DMS53 treated with DMSO at 0.1 percent for 48 hours (cell line): ENCODE measurements around the gene YIF1A.
"Not testable (repeated sequence)": the region's sequence is repeated elsewhere in the genome, so short reads cannot be mapped to it uniquely, and the experiment has no call there.

Experiments used
- DNase-seq: peaks from one replicate; lab custom pipeline; 2025; ENCODE audit not compliant: unreplicated experiment; lab: John Stamatoyannopoulos, UW

Gene YIF1A

DNA sequence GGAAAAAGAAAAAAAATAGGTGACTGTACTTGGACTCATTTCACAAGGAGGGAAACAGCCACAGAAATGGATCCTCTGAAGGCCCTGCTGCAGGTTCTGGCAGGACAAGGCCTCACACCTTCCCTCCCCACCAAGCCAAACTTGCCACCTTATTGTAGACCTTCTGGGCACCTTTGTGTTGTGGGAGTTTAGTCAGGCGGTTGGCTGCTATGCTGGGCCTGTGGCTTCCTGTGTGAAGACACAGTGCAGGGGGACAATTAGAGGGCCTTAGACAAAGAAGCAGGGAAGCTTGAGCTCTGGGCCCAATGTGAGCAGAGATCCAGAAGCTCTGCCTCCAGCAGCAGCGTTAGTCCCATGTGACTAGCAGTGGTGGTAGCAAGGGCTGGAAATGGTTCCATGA is 16.3 kb downstream of the YIF1A start:
- DNase-seq = no peak

DNA sequence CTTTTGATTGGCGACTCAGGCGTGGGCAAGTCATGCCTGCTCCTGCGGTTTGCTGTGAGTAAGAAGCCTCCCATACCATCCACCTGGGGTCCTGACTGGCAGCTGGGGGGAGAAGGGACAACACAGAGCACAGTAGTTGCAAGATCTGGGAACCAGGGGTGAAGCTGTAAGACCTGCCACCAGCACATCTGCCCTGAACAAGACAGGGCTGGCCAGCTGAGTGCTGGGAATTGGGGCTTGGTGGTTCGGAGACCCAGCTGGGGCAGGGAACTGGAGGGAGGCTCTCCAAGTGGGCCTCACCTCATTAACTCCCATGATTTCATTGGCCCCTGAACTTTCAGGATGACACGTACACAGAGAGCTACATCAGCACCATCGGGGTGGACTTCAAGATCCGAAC is 17.1 kb downstream of the YIF1A start:
- DNase-seq = no peak

DNA sequence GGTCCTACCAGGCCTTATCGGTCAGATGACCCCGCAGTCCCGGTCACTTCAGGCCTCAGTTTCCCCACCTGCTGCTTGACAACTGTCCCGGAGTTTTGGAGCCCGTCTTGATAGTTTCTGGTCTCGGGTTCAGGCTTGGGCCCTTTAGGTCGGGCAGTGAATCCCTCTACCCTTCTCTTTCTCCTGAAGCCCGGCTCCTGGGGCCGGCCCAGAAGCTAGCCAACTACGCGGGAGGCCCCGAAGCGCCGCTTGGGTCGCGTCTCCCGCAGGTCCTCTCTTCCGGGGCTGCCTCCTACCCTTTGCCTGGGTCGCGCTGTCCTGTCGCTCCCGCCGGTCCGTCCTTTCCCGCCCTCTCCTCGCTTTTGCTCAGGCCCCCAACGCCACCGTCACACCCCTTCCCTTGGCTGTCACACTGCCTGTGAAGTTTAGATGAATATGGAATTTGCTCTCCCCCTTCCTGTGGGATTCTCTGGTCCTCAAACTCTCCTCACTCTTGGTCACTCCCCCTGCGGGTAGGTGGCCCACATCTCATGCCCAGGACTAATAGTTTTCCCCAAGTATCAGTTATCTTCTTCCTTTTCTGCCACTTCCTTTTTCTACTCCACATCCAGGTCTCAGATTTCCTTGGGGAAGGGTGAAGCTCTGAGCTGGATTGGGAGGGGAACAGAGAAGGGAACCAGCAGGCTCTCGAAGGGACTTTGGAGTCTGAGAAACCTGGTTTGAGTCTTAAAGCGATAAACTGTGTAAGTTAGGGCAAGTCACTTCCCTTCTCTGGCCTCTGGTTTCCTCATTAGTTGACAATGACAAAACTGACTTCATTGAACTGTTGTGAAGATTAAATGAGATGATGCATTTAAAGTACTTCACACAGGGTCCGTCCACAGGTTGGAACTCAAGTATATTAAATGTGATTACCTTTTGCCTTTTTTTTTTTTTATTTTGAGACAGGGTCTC is 19.7 kb downstream of the YIF1A start:
- DNase-seq = no peak

DNA sequence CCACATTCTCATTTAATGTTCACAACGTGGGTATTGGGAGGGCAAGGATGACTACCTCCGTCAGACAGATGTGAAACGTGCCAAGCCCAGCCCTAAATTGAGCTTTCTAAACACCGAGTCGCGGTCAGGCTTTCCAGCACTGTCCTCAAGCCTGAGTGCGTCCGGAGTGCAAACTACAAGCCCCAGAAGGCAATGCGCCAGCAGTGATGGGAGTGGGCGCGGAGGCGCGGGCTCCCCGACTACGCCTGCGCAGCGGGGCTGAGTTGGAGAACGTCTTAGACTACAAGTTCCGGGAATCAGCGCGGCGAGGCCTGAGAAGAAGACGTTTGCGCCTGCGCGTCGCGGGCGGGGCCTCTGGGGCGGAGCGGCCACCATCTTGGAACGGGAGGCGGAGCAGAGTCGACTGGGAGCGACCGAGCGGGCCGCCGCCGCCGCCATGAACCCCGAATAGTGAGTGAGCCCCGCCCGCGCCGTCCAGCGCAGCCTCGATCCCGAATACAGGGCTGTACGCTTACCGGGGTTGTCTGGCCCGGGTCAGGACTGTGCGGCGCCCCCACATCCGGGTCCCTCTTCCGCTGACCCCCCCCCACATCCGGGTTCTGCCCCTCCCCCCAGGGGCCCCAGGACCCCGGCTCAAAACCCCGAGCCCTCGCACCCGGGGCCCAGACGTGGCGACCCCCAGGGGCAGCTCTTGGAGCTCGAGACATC is 20.5 kb downstream of the YIF1A start, which contains the start of gene RAB1B:
Gene RAB1B, plus strand, starts transcription at position 396 of the 708 bp plus-strand sequence. Its CDS starts 41 bp downstream, at position 437.
- DNase-seq = peak; percentile 97

DNA sequence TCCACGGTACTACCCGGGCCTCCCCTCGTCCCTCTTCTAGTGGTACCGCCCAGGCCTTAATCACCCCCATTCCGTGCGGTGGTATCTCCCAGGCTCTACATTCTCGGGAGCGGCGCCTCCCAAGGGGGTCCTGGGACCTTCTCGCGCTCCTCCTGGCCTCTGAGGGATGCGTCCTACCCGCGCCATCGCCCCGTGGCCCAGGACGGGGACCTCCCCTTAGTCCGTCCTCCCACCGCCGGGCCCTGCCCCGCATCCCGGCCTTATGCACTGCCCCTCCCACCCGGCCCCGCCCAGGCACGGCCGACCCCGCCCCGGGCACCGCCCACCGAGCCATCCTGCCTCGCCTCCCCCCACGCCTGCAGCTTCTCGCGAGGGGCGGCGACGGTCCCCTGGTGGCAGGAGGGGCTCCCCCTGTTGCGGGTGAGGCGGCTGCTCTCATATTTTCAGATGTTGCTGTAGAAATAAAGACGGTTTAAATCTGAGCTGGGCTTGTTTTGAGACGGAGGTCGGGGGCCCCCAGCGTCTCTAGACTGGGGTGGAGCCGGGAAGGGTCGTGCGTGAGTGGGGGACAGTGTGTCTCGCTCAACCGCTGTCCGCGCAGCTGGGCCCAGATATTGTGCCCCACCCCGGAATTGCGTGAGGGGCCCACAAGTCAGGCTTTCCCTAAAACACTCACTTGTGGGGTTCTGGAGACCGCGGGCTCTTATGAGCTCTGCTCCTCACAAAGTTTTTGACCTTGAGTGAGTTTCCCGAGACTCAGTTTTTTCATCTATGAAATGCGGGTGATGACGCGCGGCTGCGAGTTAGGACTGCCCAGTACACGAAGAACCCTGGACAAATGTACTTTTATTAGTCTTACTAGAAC is 21.3 kb downstream of the YIF1A start:
- DNase-seq = peak; percentile 90

DNA sequence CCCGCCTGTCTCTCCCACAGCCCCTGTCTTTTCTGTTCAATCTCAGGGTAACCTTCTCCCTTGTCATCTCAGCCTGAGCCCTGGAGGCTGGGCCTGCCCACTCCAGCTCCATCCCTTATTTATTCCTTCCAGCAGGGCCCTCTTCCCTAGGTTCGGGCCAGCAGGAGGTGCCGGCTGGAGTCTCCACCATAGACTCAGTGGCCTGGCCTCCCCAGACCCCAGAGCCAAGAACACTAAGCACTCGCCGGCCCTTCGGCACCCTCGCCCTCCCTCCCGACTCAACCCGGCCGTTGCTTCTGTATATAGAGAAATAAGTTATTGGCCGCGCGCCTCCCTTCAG is 21.9 kb downstream of the YIF1A start:
- DNase-seq = no peak

DNA sequence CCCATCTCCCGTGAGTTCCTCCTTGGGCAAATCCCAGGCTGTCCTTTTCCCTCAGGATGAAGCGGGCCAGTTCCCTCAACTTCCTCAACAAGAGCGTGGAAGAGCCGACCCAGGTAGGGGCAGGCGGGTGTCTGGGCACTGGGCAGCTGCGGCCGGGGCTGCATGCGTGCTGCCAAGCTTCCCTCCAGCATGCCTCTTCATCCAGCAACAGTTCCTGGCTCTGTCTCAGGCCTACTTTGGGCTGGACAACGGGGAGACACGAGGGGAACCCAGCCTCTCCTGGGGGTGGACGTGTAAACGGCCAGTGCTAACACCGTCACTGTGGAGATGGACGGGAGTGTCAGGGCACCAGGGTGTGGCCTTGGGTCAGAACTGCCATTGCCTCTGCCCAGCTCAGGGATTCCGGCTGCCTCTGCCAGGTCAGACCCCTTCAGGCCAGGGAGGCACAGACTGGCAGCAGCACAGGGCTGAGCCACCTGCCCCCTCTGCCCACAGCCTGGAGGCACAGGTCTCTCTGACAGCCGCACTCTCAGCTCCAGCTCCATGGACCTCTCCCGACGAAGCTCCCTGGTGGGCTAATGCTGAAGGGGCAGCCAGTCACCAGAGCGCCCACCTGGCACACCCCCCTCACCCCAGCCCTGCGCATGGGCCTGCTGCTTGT is 22.4 kb downstream of the YIF1A start:
- no peak for DNase-seq

DNA sequence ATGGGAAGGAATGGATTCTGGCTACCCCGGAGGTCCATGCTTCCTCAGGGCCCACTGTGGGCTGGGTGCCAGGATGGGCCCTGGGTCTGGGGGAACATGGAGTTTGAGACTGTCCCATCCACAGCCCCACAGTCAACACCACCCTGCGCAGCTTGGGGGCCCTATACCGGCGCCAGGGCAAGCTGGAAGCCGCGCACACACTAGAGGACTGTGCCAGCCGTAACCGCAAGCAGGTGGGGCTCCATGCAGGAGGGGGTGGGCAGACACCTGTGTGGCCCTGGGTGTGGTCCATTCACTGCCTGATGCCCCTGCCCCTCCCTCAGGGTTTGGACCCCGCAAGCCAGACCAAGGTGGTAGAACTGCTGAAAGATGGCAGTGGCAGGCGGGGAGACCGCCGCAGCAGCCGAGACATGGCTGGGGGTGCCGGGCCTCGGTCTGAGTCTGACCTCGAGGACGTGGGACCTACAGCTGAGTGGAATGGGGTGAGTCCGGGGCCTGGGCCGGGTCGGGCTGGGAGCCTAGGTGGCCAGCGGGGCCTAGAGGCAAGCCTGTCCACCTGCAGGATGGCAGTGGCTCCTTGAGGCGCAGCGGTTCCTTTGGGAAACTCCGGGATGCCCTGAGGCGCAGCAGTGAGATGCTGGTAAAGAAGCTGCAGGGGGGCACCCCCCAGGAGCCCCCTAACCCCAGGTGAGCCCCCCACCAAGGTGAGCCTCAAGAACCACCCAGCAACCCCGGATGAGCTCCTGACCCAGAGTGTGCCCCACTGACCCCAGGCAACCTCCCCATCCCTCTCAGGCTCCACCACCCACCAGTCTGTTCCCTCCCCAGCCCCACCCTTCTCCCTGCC is 23.2 kb downstream of the YIF1A start:
- no peak for DNase-seq

DNA sequence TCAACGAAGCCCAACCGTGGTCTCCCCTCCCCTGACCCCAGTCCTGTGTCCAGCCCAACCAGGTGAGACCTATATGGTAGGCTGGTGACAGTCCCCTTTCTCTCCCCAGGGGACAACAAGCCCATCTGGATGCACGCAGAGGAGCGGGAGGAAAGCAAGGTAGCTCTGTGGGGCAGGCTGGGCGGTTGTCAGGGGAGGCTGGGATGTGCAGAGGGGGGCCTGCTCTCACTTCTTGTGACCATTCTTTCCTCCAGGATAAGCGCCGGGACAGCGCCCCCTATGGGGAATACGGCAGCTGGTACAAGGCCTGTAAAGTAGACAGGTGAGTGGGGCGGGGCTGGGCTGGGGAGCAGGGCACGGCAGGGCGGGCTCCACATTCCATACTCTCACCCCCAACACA is 24.0 kb downstream of the YIF1A start:
- no peak for DNase-seq

DNA sequence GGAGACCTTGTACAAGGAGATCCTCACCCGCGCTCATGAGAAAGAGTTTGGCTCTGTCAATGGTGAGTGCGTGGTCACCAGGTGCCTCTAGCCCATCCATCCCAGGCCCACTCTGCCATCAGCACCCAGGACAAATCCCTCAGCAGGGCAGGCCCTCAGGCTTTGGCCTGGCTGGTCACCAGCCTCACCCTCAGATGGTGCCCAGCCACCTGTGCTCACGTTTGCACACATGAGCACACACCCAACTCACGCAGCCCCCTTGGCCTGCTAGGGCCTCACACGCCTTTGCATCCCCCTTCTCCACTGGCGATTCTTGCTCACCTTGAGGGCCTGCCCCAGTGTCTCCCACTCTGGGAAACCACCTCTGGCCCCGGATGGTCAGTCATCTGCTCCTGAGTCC is 24.6 kb downstream of the YIF1A start:
- DNase-seq = no peak

DNA sequence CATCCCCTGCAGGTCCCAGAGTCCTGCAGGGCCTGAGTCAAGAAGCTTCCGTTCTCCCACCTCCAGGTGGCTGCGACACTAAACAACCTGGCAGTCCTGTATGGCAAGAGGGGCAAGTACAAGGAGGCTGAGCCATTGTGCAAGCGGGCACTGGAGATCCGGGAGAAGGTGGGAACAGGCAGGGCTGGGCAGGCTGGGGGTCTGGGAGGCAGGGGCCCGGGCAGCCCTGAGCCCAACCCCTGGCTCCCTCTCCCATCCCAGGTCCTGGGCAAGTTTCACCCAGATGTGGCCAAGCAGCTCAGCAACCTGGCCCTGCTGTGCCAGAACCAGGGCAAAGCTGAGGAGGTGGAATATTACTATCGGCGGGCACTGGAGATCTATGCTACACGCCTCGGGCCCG is 25.2 kb downstream of the YIF1A start:
- no peak for DNase-seq

DNA sequence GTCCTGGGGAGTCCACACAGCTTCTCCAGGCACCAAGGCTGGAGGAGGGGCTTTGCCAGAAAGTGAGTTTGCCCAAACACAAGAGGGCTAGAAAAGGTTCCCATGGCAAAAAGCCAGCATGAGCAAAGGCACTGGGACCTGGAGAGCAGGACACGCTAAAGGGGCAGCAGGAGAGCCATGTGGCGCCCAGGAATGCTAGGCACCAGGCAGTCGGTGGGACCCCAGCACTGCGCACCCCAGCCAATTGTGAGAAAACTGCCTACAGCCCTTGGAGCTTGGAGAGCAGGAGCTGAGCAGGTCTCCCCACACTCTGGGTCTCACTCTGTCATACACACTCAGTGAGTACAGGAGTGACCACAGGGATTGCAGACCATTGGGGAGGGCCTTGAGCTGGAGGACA is 25.7 kb downstream of the YIF1A start:
- DNase-seq = no peak

DNA sequence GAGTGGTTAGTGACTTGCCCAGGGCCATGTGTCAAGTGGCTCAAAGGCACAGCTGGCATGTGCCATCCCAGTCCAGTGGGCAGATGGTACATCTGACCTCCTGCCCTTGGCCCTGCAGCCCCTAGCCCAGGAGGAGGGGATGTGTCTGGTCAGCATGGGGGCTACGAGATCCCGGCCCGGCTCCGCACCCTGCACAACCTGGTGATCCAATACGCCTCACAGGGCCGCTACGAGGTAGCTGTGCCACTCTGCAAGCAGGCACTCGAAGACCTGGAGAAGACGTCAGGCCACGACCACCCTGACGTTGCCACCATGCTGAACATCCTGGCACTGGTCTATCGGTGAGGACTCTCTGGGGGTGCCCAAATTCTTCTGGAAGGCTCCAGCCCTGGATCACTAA is 26.2 kb downstream of the YIF1A start:
- DNase-seq = no peak

DNA sequence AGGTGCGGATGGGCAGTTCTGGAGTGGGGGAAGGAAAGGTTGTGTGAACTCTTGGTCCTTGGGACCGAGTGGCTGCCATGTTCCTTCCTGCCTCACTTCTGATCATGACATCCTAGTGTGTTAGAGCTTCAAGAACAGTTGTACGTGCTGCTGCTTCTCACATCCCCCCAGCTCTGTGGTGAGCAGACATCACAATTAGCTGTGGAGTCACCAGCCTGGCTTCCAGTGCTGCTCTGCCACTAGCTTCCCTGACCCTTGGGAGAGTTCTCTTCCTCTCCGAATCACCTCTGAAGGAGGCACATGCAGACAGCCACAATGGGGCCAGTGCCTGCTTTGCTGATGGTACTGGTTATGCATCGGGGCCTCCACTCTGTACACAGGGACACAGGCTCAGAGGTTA is 26.8 kb downstream of the YIF1A start:
- DNase-seq = no peak

DNA sequence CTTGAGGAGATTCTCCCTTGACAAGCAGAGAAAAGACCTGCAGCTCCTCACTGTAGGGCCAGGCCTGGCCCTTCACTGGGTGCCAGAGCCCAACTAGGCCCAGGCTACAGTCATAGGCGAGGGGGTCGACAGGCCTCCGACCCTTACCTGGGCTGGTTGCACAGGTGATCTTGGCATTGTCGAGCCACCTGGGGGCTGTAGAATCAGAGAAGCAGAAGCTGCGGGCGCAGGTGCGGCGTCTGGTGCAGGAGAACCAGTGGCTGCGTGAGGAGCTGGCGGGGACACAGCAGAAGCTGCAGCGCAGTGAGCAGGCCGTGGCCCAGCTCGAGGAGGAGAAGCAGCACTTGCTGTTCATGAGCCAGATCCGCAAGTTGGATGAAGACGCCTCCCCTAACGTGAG is 27.4 kb downstream of the YIF1A start:
- DNase-seq = no peak

DNA sequence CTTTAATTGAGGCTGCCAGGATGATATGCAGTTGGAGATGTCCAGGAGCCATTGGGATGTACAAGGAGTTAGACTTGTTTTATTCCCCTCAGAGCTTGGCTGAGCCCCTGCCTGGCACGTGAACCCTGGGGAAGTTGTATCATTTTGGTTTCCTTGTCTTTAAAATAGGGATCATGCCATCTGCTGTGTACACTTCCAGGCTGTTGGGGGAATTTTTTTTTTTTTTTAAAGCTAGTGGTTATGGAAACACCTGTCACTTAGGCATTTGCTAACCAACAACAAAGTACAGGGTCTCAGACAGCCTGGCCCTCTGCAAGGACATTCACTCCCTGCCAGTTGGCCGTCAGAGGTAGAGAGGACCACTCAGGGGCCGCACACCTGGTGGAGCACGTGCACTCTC is 29.0 kb downstream of the YIF1A start:
- no peak for DNase-seq

DNA sequence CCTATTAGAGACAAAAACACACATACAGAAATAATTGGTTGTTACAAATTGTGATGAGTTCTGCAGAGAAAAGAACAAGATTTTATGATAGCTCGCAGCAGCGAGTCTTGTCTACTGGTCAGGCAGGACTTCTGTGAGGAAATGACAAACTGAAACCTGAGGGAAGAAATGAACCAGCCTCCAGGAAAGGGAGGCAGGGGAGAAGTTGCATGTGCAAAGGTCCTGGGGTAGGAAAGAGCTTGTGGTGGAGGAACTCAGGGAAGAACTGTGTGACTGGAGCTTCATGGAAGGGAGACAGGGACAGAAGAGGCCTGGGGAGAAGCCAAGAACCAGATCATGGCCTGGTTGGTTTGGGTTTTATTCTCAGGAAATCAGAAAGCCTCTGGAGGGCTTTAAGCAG is 29.7 kb downstream of the YIF1A start:
- DNase-seq = no peak

DNA sequence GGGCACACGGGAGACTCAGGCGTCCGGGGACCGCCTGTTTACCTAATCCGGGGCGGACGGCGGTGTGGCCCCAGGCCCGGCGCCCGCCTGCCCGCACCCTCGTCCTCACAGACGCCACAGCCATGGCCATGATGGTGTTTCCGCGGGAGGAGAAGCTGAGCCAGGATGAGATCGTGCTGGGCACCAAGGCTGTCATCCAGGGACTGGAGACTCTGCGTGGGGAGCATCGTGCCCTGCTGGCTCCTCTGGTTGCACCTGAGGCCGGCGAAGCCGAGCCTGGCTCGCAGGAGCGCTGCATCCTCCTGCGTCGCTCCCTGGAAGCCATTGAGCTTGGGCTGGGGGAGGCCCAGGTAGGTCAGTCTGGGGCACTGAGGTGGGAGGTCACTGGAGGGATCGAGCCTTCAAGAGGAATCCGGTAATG is 30.5 kb downstream of the YIF1A start:
- DNase-seq = no peak

DNA sequence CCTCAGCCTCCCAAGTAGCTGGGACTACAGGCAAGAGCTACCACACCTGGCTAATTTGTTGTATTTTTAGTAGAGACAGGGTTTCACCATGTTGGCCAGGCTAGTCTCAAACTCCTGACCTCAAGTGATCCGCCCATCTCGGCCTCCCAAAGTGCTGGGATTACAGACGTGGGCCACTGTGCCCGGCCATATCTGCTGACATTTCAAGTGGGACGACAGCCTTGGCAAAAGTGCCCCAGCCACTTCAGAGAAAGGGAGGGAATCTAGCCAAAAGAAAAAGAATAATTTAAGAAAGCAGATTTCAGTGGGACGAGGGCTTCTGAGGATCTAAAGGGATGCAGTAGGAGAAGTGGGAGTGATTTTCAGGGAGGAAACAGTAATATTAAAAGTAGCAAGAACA is 35.9 kb downstream of the YIF1A start:
- DNase-seq = not testable (repeated sequence)

DNA sequence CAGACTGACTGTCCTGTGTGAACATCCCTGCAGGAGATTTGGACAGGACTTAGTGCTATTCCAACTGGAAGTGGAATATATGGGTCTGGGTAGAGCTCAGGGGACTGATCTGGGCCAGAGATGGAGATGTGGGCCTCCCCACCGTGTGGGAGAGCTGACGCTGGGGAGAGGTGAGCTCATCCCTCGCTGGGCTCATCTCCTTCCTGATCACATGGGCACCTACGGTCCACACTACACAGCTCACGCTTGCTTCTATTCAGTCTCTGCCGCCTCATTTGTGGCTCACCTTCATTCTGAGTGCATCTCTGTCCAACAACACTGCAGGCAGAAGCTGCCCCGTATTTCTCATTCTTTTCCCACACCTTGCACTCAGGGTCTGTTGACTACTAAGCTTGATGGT is 37.1 kb downstream of the YIF1A start:
- DNase-seq = no peak
